ENCODE measurements around the gene GALNT9.

DNA sequence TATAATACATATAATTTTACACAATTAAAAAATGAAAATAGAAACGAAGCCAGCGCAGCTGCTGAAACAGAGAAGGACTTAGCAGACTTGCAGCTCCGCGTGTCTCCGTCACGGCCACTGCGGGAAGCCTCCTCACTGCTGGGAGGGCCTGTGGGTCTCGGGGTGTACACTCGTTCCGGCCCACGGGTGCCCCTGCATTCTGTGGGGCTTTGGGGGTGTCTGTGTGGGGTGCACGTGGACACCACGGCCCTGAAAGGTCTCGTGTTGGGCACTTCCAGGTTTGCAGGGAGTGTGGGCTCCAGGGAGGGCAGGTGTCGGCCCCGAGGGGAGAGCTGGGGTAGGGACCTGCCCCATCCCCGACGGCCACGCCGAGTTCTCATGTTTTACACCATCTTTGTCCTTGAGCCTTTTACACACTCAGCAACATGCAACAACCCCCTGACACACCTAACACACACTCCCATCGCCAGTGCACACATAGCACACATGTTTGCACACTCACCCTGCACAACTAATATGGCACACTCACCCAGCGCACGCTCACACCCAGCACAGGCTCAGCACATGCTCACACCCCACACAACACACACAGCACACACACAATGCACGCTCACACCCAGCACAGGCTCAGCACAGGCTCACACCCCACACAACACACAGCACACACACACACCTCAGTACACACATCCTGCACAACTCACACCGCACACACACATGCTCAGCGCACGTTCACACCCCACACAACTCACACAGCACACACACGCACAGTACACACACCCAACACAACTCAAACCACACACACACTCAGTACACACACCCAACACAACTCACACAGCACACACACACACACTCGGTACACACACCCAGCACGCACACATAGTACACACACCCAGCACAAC is 148.5 kb downstream of the GALNT9 start:
- TF ChIP-seq, protein P1, sequence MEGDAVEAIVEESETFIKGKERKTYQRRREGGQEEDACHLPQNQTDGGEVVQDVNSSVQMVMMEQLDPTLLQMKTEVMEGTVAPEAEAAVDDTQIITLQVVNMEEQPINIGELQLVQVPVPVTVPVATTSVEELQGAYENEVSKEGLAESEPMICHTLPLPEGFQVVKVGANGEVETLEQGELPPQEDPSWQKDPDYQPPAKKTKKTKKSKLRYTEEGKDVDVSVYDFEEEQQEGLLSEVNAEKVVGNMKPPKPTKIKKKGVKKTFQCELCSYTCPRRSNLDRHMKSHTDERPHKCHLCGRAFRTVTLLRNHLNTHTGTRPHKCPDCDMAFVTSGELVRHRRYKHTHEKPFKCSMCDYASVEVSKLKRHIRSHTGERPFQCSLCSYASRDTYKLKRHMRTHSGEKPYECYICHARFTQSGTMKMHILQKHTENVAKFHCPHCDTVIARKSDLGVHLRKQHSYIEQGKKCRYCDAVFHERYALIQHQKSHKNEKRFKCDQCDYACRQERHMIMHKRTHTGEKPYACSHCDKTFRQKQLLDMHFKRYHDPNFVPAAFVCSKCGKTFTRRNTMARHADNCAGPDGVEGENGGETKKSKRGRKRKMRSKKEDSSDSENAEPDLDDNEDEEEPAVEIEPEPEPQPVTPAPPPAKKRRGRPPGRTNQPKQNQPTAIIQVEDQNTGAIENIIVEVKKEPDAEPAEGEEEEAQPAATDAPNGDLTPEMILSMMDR (IDR thresholded peaks at IDR 0.05): no peak
- no peak for TF ChIP-seq EZH2 (IDR thresholded peaks at IDR 0.05; ENCODE audit: borderline replicate concordance, insufficient read depth, low read depth, low read length, poor library complexity, severe bottlenecking)

Measured in B cell (primary cell).